T-helper 9 cell (primary cell): Measurements from ENCODE around the gene CCR7.
"Not testable (repeated sequence)": the region's sequence is repeated elsewhere in the genome, so short reads cannot be mapped to it uniquely, and the experiment has no call there.

ENCODE experiments used
- DNase-seq: peaks from one replicate; pipeline ENCODE4 v3.0.0-alpha.2; 2020

The CCR7 gene

DNA sequence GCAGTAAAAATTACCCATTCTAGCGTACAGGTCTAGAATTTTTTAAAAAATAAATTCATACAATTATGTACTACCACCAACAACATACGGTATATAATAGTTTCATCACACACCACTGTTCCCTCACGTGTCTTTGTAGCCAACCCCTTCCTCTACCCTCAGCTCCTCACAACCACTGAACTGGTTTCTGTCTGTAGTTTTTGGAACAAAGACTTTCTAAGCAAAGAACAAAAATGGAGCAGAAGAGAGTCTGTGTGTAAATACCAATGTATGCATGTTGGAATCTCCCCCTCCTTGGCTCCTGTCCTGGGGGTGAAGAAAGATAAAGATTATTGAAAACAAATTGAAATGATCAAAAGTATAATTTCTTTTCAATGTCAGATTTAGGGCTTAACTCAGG, 31.9 kb upstream of the CCR7 start:
- DNase-seq, result no peak

DNA sequence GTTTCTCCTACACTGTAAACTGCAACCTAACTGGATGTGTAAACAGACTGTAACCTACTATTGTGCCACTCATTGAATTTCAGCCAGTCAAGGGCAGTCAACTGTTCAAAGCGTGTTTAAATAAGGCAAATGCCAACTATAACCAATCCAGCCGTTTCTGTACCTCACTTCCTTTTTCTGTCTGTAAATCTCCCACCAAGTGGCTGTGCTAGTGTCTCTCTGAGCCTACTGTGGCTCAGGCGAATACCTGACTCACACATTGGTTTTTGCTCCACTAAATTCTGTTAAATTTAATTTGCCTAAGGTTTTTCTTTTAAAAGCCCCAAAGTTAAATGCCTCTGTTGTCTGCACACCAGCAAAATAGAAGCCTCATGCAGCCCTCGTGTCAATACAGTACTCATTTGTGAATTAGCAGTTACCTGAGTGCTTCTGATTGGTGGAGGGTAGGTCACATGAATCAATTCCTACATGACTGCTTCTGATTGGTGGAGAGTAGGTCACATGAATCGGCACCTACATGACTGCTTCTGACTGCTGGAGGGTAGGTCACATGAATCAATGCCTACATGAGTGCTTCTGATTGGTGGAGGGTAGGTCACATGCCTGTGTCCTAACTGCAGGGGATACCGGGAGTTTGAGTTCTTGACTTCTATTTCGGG, 31.1 kb upstream of the CCR7 start:
- DNase-seq, result no peak

DNA sequence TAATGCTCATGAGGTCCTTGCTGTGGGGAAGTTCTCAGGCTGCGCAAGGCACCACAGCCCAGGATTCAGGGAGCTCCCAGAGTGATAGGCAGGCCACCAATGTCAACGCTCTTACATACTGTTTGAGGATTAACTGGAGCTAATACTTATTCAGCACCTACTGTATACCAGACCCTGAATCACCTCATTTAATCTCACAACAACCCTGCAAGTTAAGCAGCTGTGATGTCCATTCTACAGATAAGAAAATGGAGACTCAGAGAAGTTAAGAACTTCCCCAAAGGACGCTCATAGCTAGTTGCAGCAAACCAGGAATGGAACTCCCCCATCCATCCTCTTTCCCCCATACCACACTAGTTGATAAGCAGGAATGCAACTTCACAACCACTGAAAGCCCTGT, 25.5 kb upstream of the CCR7 start:
- DNase-seq, result no peak

DNA sequence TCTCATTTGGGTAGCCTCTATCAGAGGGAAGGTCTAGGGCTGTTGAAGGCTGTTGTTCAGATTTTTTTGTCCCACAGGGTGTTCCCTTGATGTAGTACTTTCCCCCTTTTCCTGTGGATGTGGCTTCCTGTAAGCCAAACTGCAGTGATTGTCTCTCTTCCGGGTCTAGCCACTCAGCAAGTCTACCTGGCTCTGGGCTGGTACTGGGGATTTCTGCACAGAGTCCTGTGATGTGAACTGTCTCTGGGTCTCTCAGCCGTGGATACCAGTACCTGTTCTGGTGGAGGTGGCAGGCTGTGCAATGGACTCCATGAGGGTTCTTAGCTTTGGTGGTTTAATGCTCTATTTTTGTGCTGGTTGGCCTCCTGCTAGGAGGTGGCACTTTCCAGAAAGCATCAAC, 23.3 kb upstream of the CCR7 start:
- DNase-seq, result no peak

DNA sequence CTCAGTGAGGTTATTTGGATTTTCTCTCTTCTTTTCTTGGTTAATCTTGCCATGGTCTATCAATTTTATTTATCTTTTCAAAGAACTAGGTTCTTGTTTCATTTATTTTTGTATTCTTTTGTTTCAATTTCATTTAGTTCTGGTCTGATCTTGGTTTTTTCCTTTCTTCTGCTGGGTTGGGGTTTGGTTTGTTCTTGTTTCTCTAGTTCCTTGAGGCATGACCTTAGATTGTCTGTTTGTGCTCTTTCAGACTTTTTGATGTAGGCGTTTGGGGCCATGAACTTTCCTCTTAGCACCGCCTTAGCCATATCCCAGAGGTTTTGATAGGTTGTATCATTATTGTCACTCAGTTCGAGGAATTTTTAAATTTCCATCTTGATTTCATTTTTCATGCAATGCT, 21.0 kb upstream of the CCR7 start:
- not testable (repeated sequence) for DNase-seq

DNA sequence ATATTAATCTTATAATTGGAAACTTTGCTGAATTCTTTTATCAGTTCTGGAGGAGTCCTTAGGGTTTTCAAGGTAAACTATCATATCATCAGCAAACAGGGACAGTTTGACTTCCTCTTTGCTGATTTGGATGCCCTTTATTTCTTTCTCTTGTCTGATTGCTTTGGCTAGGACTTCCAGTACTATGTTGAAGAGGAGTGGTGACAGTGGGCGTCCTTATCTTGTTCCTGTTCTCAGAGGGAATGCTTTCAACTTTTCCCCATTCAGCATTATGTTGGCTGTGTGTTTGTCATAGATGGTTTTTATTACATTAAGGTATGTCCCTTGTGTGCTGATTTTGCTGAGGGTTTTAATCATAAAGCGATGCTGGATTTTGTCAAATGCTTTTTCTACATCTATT, 19.7 kb upstream of the CCR7 start:
- DNase-seq, result not testable (repeated sequence)

DNA sequence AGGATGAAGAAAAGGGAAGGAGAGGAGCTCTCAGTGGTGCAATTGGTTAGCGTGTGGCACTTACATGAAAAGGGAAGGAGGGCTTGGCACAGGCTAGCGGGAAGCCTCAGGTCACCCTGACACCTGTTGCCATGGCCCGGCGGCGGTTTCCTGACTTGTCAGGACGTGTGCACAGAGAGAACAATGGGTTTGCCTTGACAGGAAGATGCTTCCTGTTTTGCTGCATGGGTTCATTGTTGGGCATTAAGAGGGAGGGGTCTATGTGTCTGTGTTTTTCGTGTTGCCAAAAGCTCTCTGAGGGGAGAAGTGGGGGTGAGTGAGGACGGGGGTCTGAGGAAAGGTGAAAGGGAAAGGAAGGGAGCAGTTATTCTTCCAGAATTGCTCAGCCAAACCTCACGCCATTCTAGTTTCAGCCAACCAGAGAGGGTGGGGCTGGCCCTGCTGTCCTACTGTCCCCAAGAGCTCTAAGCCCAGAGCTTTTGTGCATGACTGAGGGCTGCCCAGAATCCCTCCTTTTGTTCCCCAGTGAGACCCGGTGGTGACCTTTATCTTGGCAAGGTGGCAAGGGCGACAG, 17.1 kb upstream of the CCR7 start:
- DNase-seq, result no peak

DNA sequence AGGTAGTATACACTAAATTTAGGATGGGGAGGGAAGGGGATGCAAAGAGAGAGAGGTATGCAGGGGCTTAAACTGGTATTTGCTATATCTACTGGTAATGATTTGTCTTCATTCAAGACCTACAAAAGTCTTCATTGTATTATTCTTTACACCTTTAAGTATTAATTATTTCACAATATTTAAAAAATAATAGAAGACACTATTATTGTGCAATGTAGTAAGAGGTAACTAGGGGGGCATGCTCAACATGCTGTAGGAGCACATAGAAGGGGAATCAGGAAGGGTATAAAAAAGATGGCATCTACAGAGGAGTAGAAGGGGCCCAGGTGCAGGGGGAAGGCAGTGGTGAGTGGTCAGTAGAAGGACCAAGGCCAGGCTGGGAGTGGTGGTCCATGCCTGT, 14.9 kb upstream of the CCR7 start:
- no peak for DNase-seq

DNA sequence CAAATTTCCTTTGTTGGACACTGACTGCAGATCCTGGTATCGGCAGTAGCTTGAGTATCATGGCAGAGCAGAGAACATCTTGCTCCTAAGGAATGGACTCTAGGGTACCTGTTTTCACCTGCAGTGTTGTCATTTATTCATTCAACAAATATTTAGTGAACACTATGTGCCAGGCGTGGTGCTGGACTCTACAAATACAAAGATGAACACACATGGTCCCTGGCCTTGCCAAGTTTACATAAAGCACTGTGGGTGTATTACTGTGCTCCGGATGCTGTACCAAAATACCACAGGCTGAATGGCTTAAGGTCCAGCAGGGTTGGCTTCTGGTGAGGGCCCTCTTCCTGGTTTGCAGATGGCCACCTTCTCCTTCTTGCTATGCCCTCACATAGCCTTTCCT, 14.2 kb upstream of the CCR7 start:
- DNase-seq, result no peak

DNA sequence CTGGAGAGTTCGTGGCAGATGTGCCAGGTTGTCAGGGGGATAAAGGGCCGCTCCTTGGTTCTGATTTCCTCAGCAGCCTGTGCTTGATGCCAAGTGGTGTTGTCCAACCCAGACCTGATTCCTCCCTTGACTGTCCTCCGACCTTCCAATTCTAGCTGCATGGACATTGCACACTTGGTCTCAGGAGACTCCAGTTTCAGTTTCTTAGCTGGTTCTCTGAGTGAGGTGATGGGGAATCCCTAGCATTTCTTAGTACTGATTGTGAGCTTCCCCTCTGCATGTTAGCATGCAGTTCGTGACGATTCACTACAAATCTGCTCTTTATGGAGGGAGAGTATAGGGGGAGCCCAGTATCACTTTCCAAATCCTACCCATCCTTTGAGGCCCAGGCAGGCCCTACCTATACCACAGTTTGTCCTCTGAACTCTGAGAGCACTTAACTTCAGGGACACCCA, 12.4 kb upstream of the CCR7 start:
- DNase-seq, result no peak

DNA sequence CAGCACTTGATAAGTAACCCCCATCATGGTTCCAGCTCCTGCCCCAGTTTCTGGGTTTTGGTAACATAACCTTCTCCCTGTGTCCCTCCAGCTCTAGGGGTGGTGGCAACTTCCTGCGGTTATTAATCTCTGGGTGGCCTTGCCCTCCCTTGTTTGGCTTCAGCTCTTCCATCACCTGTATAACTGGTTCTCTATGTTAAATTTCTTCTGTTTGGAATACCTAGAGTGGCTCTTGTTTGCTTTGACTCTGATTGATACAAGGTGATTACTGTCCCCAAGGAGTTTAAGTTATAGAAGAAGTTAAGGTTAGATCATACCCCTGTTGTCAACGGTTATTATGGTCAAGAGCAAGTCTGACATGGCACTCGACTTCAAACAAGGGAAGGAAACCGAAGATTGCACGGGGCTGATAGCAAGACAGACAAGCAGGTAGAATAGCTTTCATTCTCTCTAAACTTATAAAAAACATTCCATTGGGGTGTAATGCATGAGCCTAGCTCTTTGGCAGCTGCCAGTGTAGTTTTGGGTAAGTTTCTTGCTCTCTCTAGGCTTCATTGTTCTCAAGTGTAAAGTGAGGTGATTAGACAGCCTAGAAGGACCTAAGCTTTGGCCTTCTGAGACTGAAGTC, 11.0 kb upstream of the CCR7 start:
- DNase-seq, result no peak

DNA sequence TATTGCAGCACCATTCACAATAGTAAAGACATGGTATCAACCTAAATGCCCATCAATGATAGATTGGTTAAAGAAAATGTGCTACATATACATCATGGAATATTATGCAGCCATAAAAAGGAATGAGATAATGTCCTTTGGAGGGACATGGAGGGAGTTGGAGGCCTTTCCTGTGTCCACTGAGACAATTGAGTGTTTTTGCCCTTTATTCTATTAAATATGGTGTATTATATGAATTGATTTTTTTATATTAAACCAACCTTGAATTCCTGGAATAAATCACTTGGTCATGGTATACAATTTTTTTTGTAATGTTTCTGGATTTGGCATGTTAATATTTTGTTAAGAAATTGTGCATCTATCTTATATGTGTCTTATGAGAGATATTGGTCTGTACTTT, 9.0 kb upstream of the CCR7 start:
- DNase-seq, result no peak

DNA sequence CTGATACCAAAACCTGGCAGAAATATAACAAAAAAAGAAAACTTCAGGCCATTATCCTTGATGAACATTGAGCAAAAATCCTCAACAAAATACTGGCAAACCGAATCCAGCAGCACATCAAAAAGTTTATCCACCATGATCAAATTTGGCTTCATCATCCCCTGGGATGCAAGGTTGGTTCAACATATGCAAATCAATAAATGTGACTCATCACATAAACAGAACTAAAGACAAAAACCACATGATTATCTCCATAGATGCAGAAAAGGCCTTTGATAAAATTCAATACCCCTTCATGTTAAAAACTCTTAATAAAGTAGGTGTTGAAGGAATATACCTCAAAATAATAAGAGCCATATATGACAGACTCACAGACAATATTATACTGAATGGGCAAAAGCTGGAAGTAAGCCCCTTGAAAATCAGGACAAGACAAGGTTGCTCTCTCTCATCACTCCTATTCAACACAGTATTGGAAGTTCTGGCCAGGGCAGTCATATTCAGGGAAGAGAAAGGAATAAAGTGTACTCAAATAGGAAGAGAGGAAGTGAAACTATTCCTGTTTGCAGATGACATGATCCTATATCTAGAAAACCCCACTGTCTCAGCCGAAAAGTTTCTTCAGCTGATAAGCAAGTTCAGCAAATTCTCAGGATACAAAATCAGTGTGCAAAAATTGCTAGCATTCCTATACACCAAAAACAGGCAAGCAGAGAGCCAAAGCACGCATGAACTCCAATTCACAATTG, 7.1 kb upstream of the CCR7 start:
- DNase-seq, result not testable (repeated sequence)

DNA sequence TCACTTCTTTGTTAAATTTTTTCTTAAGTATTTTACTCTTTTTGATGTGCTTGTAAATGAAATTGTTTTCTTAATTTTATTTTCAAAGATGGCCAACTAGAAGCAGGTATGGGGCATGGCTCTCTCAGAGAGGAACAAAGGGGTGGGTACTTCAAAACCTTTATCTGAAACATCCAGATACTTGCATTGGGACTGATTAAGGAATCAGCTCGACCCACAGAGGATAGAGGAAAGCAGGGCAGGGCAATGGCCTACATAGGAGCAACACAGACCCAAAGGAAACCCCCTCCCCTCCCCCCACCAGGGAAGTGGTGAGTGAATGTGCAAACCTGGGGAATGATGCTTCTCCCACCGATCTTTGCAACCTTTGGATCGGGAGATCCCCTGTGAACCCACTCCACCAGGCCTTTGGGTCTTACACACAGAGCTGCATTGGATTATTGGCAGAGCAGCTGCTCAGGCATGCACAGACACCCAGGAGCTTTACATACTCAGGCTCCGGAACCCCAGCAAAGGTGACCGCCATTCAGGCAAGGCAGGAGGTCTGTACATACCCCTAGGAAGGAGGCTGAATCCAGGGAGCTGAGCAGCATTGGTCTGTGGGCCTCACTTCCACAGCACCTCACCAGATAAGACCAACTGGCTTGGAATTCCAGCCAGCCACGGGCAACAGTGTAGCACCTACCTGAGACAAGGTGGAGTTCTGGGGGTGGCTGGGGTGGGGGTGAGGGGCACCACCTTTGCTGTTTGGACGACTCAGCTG, 3.0 kb upstream of the CCR7 start:
- DNase-seq, result no peak

DNA sequence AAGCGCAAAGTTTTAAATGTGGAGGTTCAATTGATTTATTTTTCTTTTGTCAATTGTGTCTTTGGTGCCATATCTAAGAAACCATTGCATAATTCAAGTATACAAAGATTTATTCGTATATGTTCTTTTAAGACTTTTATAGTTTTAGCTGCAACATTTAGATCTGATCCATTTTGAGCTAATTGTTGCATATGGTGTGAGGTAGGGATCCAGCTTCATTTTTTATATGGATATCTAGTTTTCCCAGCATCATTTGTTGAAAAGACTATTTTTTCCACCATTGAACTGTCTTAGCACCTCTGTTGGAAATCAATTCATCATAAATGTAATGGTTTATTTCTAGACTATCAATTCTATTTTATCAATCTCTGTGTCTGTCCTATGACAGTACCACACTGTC, 2.1 kb upstream of the CCR7 start:
- DNase-seq, result no peak

DNA sequence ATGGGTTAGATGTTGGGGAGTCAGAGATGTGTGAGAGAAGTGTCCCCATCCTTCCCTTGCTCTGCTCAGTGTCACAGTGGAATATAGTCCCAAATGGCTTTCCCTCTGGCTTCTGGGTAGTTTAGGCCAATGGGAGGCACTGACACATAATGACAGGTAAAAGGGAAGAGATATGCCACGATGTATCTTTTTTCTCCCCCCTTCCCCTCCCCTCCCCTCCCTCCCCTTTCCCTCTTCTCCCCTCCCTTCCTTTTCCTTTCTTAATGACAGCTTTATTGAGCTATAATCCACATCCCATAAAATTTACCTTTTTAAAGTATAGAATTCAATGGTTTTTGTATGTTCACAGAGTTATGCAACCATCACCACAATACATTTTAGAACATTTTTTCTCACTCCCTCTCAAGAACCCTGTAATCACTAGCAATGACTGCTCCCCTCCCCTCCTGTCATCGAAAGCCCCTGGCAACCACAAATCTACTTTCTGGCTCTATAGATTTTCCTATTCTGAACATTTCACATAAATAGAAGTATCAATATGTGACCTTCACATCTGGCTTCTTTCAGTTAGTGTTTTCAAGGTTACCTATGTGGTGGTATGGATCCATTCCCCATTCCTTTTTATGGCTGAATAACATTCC, 617 bp upstream of the CCR7 start:
- DNase-seq, result no peak

DNA sequence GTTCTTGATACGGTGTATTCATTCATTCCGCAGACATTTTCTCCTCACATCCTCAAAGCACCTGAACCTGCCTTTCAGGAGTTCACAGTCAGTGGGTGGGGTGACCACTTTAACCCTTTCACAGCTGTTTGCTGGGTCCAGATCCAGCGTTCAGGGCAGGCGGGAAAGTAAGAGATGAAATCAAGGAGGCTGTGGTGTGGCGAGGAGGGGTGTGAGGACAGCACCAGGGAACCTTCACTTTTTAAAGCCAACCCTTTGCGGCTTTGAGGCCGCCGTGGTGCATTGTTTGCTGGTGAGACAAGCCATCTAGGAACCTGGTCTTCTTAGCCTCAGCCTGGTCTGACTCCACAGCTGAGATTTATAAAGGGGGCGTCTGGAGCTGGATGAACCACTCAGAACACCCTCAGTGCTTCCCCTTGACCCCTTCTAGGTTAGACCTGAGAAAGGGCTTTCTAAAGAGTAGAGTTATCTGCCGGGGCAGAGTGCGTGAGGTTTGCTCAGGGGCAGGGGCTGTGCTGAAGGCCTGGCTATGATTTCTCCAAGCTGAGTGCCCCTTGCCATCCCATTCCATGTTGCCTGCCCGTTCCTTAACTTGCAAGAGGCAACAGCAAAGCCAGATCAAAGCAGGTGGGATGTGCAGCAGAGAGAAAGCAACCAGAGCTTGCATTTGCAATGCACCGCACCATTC, 933 bp downstream of the CCR7 start:
- peak; percentile 45 for DNase-seq

DNA sequence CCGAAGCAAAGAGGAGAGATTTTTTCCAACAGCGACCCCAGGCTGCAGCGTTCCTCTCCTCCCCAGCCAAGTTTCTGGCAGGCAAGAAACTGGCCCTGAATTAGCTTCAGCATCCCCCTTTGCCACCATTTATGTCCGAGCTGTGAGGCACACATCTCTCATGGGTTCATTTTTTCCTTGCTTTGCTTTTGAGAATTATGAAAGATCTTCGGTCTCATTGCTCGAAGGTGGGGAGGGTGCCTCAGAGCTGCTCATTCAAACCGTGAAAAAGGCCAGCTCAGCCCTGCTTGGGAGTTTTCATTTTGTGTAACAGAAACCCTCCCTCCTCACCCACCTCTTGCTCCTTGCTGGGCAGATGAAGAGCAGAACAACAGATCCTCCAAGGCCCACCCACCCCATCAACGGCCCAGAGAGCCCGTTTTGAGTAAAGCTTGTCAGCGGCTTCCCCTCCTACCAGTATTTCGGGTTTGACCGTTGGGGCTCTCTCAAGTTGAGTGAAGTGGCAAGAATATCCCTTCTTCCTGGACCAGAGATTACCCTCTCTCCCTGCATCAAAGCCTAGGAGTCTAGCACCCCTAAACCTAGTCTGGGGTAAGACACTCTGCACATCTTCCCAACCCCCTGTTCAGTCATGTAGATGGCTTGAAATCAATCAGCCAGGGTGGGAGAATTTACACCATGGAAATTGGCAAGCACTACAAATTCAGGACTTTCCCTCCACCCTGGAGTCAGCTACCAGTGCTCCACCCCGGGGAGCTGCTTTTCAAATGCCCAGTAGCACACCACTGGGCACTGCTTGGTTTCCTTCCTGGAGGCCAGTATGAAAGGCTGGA, 1.8 kb downstream of the CCR7 start:
- no peak for DNase-seq

DNA sequence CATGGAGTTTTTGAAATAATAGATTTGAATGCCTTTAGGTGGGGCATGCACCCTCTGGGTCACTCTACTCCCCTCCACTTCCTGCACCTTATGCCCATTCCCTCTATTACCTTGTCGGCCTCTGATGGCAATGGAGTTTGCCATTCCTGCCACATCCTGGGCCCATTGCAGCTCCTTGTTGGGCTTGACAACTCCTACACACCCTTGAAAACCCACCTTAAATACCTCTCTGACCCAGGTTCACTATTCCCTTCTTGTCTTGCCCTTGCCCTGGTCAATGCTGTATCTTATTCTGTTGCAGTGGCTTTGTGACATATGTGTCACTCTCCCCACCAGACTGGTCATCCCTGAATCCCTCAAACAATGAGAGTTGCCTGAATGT, 2.4 kb downstream of the CCR7 start:
- DNase-seq, result no peak

DNA sequence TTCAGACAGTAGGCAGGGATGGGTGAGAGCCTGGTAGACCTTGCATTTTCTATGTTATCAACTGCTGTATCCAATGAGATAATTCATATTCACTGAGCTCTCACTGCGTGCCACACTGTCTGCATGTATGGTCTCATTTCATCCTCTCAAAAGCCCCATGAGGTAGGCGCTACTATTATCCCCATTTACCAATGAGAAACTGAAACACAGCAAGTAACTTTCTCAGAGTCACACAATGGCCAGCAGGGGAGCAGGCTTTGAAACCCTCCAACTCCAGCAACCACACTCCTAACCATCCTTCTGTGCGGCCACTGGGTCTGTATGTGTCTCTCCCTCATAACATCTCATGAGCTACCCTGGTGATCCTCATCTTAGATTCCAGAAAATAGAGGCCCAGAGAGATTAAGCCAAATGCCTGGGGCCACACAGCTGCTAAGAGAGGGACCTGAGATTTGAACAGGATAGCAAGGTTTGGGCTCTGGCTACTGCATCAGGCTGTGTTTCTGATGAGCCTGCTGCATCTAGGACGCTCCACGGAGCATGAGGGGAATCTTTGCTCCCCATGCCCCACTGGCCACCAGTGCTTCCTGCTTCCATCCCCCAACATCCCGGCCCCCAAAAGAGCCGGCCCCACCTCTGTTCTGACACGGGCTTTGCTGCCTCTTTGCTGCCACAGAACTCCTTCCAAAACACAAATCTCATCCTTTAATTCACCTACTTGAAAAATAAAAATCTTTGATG, 3.2 kb downstream of the CCR7 start:
- peak; percentile 50 for DNase-seq
